Measurements from ENCODE around the gene ERCC4.

DNA sequence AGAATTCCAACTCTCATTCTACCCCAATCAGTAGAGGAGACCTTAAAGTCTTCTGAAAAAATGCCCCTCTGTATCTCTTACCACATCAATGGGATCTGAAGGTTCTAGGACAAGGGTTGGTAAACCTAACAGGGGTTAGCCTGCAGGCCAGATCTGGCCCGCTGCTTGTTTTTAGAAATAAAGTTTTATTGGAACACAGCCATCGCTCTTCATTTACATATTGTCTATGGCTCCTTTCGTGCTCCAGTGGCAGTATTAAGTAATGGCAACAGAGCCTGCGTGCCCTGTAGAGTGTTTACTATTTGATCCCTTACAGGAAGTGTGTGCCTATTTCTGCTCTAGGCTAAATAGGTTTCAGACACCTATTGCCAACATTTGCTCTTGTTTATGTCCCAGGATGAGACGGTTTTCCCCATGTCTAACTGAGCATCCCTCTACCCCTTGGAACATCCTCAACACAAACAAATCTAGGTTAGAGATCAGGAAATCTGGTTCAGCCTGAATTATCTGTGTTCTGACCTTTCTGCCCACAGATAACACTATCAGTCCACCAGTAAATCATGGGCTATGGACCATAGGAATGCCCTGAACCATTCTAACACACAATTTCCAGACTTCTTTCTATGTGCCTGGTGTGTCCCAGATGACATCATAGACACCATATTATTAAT, 44.2 kb upstream of the ERCC4 start:
- TF ChIP-seq, protein P1, sequence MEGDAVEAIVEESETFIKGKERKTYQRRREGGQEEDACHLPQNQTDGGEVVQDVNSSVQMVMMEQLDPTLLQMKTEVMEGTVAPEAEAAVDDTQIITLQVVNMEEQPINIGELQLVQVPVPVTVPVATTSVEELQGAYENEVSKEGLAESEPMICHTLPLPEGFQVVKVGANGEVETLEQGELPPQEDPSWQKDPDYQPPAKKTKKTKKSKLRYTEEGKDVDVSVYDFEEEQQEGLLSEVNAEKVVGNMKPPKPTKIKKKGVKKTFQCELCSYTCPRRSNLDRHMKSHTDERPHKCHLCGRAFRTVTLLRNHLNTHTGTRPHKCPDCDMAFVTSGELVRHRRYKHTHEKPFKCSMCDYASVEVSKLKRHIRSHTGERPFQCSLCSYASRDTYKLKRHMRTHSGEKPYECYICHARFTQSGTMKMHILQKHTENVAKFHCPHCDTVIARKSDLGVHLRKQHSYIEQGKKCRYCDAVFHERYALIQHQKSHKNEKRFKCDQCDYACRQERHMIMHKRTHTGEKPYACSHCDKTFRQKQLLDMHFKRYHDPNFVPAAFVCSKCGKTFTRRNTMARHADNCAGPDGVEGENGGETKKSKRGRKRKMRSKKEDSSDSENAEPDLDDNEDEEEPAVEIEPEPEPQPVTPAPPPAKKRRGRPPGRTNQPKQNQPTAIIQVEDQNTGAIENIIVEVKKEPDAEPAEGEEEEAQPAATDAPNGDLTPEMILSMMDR (IDR thresholded peaks at IDR 0.05): no peak
- no peak for TF ChIP-seq ESRRA (IDR thresholded peaks at IDR 0.05; ENCODE audit: borderline replicate concordance, low read length)
